GM20000 (cell line): ENCODE results near the gene RNLS.

Experiments used
- DNase-seq: peaks from one replicate; pipeline ENCODE4 v3.0.0; 2012; ENCODE audit warnings: low spot score
- TF ChIP-seq, protein P1 (sequence below): IDR thresholded peaks from 2 replicates; pipeline ENCODE4 v1.5.1; 2012; ENCODE audit warnings: mild to moderate bottlenecking, control low read depth; ENCODE audit errors: extremely low read depth, missing control alignments

RNLS gene

GRCh38 chr10:88583584-88583957 is 453 bp upstream of the RNLS start:
- DNase-seq, result no peak
- TF ChIP-seq, protein P1, sequence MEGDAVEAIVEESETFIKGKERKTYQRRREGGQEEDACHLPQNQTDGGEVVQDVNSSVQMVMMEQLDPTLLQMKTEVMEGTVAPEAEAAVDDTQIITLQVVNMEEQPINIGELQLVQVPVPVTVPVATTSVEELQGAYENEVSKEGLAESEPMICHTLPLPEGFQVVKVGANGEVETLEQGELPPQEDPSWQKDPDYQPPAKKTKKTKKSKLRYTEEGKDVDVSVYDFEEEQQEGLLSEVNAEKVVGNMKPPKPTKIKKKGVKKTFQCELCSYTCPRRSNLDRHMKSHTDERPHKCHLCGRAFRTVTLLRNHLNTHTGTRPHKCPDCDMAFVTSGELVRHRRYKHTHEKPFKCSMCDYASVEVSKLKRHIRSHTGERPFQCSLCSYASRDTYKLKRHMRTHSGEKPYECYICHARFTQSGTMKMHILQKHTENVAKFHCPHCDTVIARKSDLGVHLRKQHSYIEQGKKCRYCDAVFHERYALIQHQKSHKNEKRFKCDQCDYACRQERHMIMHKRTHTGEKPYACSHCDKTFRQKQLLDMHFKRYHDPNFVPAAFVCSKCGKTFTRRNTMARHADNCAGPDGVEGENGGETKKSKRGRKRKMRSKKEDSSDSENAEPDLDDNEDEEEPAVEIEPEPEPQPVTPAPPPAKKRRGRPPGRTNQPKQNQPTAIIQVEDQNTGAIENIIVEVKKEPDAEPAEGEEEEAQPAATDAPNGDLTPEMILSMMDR, result no peak

- DNase-seq, result no peak
- TF ChIP-seq, protein P1, result no peak
Measured at GRCh38 chr10:88582411-88582805, 710 bp downstream of the RNLS start.

DNA sequence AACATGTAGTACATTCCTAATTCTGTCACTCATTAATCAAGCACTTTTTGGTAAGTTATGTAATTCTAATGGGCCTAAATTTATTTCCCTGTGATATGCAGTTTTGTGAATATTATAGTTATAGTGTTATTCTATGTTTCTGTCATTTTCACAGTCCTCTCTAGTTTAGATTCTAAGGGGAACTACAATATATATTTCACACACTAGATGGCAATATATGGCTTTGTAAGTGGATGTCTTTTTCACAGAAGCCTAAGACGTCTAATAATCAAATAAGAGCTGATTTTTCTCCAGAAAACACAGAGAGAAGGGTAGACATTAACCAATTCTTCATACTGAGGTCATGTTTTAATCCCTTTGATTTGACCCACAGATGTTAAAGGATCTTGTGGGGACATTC is 18.0 kb downstream of the RNLS start:
- TF ChIP-seq, protein P1, result no peak
- DNase-seq, result peak; percentile 35

DNA sequence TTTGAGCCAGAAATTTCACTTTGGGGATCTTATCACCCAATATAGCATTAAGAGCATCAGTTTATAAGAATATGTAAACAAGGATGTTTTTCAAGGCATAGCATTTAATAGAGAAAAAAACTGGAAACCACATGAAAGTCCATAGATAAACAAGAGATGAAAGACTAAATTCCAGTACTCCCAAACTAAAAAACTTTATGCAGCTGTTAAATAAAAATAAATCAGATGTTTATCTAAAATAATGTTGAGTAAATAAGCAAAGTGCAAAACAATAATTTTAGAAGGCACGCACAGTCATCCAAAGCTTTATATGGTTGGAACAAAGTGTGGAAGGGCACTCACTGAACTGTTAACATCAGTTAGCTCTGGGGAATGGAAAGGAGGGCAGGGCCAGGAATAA is 21.0 kb downstream of the RNLS start:
- DNase-seq, result no peak
- TF ChIP-seq, protein P1, result no peak

DNA sequence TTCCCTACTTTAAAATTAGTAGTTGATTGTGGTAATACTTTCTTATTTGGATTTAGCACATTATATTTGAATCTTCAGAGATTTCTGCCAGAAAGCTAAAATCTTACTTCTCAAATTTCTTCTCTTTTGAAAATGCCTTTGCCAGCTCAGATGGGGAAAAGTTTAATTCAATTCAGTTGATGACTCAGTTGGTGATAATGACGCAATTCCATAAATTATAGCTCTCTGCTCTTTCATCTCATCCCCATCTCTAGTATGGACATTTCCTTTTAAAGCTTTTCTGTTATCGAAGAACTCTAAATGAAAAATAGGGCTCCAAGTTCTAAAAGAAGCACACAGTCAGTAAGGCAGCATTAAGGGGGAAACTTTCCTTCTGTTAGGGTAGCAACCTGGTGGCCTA is 25.5 kb downstream of the RNLS start:
- DNase-seq, result no peak

DNA sequence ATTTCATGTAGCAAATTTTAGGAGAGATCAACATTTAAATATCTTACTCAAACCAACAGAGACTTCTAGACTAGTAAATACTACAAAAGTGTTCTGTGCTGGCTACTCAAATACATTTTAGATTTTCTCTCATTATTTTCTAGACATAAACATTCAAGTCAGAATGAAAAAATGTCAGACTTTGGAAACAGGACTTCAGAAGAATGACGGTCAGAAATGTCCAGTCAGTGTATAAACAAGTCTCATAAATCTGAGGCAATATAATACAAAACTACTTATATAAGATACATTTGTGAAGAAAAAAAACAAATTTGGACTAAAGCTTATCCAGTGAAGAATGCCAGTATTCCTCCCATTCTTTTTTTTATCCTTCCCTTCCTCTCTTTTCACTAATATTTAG is 25.9 kb downstream of the RNLS start:
- TF ChIP-seq, protein P1, result no peak
- no peak for DNase-seq

More for the DNA sequence above, 25.5 kb downstream of the RNLS start:
- TF ChIP-seq, protein P1, result no peak

GRCh38 chr10:88555190-88555908 is 27.8 kb downstream of the RNLS start:
- TF ChIP-seq, protein P1, result no peak
- DNase-seq, result no peak
